ENCODE results near the gene CFAP20DC. TPM values are rescaled to one million over a fixed set of nuclear protein-coding genes. Genes with fewer than 3 reads are reported as not detected.

CFAP20DC gene
- total and polyA plus RNA-seq, 12 donors: 0.13 to 0.25 (median 0.14) TPM; not detected in 8

- ATAC-seq: no peak
- Histone ChIP-seq H3K36me3 (no peaks in the 10 kb centered on the region), H3K9me3 (no peaks in the 10 kb centered on the region), H3K27me3 (no peaks in the 10 kb centered on the region), H3K4me3 (no peak overlapping the region), H3K27ac (no peak overlapping the region), H3K4me1 (no peaks in the 10 kb centered on the region)
- intact Hi-C loops (cut with DNase I): no loop called here
- 40 to 41% methylated on average over 3 of the region's 3 CpGs for WGBS, 2 donors
- DNase-seq: no peak
- no peak for TF ChIP-seq CTCF (IDR thresholded peaks at IDR 0.05)
These were observed 248.9 kb downstream of the CFAP20DC start for GRCh38 chr3:58800940-58801339.

DNA sequence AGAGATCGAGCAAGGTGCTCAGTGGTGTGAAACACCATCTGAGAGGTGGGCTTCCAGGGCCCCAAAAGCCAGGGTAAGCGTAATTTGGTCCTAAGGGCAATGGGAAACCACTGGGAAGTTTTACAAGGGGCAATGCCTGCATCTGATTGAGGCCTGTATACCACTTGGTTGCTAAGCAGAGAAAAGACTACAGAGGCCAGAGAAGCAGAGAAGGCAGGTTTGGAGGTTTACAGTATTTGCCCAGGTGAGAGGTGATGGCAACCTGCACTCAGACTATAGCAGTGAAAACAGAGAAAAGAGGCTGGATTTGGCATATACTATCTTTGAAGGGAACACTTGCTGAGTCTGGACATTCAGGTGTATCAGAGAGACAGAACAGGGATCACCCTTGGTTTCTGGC lies 249.8 kb downstream of the CFAP20DC start:
- no peaks in the 10 kb centered on the region for H3K4me1 ChIP-seq
- no peak for TF ChIP-seq CTCF (IDR thresholded peaks at IDR 0.05)
- 83 to 93% methylated on average over 2 of the region's 2 CpGs for WGBS, 2 donors
- H3K27me3 ChIP-seq: no peaks in the 10 kb centered on the region
- H3K9me3 ChIP-seq: no peaks in the 10 kb centered on the region
- H3K27ac ChIP-seq: no peak overlapping the region
- DNase-seq (no peak), ATAC-seq (no peak)
- H3K36me3 ChIP-seq: no peaks in the 10 kb centered on the region
- intact Hi-C loops (cut with DNase I): no loop called here
- H3K4me3 ChIP-seq: no peak overlapping the region

GRCh38 chr3:58799271-58799670 lies 250.6 kb downstream of the CFAP20DC start:
- ATAC-seq: no peak

GRCh38 chr3:58798312-58798711 lies 251.5 kb downstream of the CFAP20DC start:
- TF ChIP-seq CTCF (IDR thresholded peaks at IDR 0.05): no peak
- no peak for DNase-seq
- ATAC-seq: no peak
- no peaks in the 10 kb centered on the region for H3K36me3 ChIP-seq
- no peaks in the 10 kb centered on the region for H3K27me3 ChIP-seq
- no peak overlapping the region for H3K27ac ChIP-seq
- H3K4me3 ChIP-seq: no peak overlapping the region
- intact Hi-C loops (cut with DNase I): no loop called here
- H3K9me3 ChIP-seq: no peaks in the 10 kb centered on the region
- WGBS, 2 donors: 80 to 81% methylated on average over 2 of the region's 2 CpGs
- H3K4me1 ChIP-seq: no peaks in the 10 kb centered on the region

More at GRCh38 chr3:58799271-58799670, 250.6 kb downstream of the CFAP20DC start:
- Histone ChIP-seq H3K9me3 (no peaks in the 10 kb centered on the region), H3K4me3 (no peak overlapping the region), H3K27ac (no peak overlapping the region), H3K4me1 (no peaks in the 10 kb centered on the region), H3K36me3 (no peaks in the 10 kb centered on the region), H3K27me3 (no peaks in the 10 kb centered on the region)
- TF ChIP-seq CTCF (IDR thresholded peaks at IDR 0.05): no peak
- no peak for DNase-seq
- intact Hi-C loops (cut with DNase I): no loop called here
- WGBS, 2 donors: 81 to 87% methylated on average over 3 of the region's 3 CpGs

Data from heart right ventricle (tissue), 16 donors.